ENCODE results near the gene SCAMP3. TPM values are rescaled to one million over a fixed set of nuclear protein-coding genes. Genes with fewer than 3 reads are reported as not detected.

Gene SCAMP3
- total and polyA plus RNA-seq, 10 of the 15 experiments (the other 5 are each of a cell fraction or from before 2014, with no cell fraction given), result 17.2 to 133 (median 87.3) TPM

- DNase-seq (ENCODE audit: low read depth, low spot score), result no peak
- peaks cover 7% of the 10 kb centered on the region for H3K79me2 ChIP-seq (ENCODE audit: control insufficient read depth, insufficient read depth, low read length)
- CTCF ChIA-PET, result interaction anchor here (0.6 to 9.6 kb wide), 50 partner anchors 9 to 682 kb away, joined by 3 to 225 read pairs (median 6); partner anchors contain the start of genes CLK2, FDPS, HCN3 and KHDC4
- POLR2A ChIA-PET, result interaction anchor here (0.5 to 2.9 kb wide), 10 partner anchors 8 to 573 kb away, joined by 3 to 23 read pairs (median 4); partner anchors contain the start of genes FDPS and SCAMP3
- H3K4me3 ChIP-seq, result no peak overlapping the region
- no peaks in the 10 kb centered on the region for H3K9me3 ChIP-seq (replicated peaks; ENCODE audit: control insufficient read depth, insufficient read depth, low read length)
- SMC1A ChIA-PET (ENCODE audit: uncharacterized antibody, unreplicated experiment), result interaction anchor here (0.6 to 4.7 kb wide), 30 partner anchors 9 to 592 kb away, joined by 3 to 57 read pairs (median 4); partner anchors contain the start of genes CLK2, FDPS, RUSC1 and SCAMP3
- WGBS (ENCODE audit: insufficient coverage, insufficient replicate concordance, low lambda C conversion rate, missing lambda C conversion rate), result 92% methylated on average over 5 of the region's 7 CpGs
- intact Hi-C loops (cut with micrococcal nuclease; ENCODE audit: unreplicated experiment), result loop anchor here (2.0 kb wide), 2 partner anchors 253 to 341 kb away; no protein-coding TSS in a partner anchor
- peaks cover 13% of the 10 kb centered on the region for H3K4me1 ChIP-seq (ENCODE audit: control insufficient read depth, insufficient read depth, low read length)
- TF ChIP-seq MTA3 (IDR thresholded peaks at IDR 0.05; ENCODE audit: borderline replicate concordance, low read length), result no peak
- no peak for TF ChIP-seq TCF12 (IDR thresholded peaks at IDR 0.05; ENCODE audit: low read depth, low read length)
- no peak for TF ChIP-seq SIN3A (IDR thresholded peaks at IDR 0.05; ENCODE audit: low read depth, low read length)
- TF ChIP-seq NKRF (conservative IDR thresholded peaks at IDR 0.05), result no peak
- TF ChIP-seq IKZF1 (conservative IDR thresholded peaks at IDR 0.05), result no peak
- TF ChIP-seq, protein P1, sequence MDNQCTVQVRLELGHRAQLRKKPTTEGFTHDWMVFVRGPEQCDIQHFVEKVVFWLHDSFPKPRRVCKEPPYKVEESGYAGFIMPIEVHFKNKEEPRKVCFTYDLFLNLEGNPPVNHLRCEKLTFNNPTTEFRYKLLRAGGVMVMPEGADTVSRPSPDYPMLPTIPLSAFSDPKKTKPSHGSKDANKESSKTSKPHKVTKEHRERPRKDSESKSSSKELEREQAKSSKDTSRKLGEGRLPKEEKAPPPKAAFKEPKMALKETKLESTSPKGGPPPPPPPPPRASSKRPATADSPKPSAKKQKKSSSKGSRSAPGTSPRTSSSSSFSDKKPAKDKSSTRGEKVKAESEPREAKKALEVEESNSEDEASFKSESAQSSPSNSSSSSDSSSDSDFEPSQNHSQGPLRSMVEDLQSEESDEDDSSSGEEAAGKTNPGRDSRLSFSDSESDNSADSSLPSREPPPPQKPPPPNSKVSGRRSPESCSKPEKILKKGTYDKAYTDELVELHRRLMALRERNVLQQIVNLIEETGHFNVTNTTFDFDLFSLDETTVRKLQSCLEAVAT (IDR thresholded peaks at IDR 0.05), result no peak
- no peak overlapping the region for H2AFZ ChIP-seq (ENCODE audit: control insufficient read depth, low read depth, low read length)
- no peaks in the 10 kb centered on the region for H3K36me3 ChIP-seq (ENCODE audit: control insufficient read depth in 2 of 2, insufficient read depth in 2 of 2, low read length in 1 of 2)
- no peak overlapping the region for H3K9ac ChIP-seq (ENCODE audit: control insufficient read depth, insufficient read depth, low read length)
- no peak overlapping the region for H3K27ac ChIP-seq (ENCODE audit: control insufficient read depth, insufficient read depth)
- ATAC-seq, result no peak
- H4K20me1 ChIP-seq (ENCODE audit: control insufficient read depth, insufficient read depth), result no peaks in the 10 kb centered on the region
- RAD21 ChIA-PET (ENCODE audit: unreplicated experiment), result interaction anchor here (0.7 to 5.2 kb wide), 20 partner anchors 8 to 815 kb away, joined by 3 to 81 read pairs (median 6); partner anchors contain the start of genes CLK2, FDPS, HCN3 and MTX1
- no peak for FAIRE-seq
- in situ Hi-C loops (cut with MboI), result no loop called here
- no peaks in the 10 kb centered on the region for H3K27me3 ChIP-seq (replicated peaks in 1 of 2; ENCODE audit: control insufficient read depth in 2 of 2, insufficient read depth in 2 of 2, low read length in 1 of 2)
- BruUV-seq (replicated peaks), result no TSS peak
- no peak overlapping the region for H3K4me2 ChIP-seq (ENCODE audit: control insufficient read depth, insufficient read depth)
These were observed 10.6 kb downstream of the SCAMP3 start for GRCh38 chr1:155251566-155251965.

Data from GM12878 (cell line).